ENCODE results near the gene COL11A1.
"Not testable (repeated sequence)": the region's sequence is repeated elsewhere in the genome, so short reads cannot be mapped to it uniquely, and the experiment has no call there.

Gene COL11A1

DNA sequence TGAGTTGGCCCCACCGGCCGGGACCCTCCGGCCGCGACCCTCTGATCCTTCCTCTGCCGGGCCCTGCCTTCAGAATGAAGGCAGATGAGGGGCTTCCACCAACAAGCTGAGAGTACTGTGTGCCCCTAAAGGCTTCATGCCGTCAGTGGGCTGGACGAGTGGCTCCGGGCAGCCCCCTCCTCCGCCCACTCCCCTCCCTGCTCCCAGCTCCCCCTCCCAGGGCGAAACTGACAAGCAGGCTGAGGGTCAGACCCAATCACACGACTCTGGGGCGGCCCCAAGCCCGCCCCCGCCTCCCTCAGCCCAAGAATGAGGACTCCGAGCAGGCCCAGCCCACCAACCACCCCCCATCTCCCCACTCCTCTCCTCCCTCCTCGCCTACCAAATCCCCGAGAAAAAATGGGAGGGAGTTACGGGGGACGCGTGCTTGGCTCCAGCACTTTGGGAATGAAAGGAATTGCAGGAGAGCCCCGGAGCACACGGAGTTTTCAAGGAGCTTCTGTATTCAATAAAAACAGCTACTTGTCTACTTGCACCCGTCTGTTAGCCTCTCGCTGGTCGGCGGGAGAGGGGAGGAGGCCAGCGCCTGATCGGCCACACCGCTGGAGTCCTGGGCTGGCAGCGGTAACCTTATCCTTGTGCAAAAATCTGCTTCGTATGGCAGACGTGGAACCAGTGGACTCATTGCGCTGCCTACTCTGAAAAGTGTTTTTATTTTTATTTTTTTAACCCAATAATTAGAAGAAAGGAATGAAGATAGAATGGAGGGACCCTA is at the start of gene COL11A1:
Gene COL11A1, minus strand, starts transcription at position 147 of the 775 bp plus-strand sequence. CDS start 344 bp downstream, outside the sequence.
- peaks cover 4% of the 10 kb centered on the region for H3K4me1 Mint-ChIP-seq (ENCODE audit: low read depth)
- peaks cover 38% of the 10 kb centered on the region for H3K27me3 Mint-ChIP-seq
- no peaks in the 10 kb centered on the region for H3K36me3 Mint-ChIP-seq (ENCODE audit: low read depth)
- H3K9me3 Mint-ChIP-seq = no peaks in the 10 kb centered on the region
- H3K27ac Mint-ChIP-seq = no peak within 1 kb of the TSS
- no peak within 1 kb of the TSS for H3K4me3 Mint-ChIP-seq

DNA sequence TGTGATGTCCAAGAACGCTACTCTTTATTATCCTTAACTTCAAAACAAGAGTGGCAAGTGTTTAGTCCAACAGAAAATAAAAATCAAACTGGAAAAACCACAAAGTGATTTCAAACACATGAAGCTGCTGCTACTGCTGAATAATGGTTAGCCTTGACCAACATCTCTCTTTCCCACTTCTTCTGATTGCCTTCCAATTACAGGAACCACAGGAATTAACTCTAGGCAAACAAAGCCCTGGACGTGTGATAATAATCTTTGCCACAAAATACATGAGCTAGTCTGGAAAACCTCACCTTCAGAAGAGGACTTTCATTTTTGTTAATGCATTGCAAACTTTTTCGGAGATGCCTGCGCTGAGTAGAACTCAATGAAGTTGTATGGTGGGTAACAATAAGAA is 48.6 kb upstream of the COL11A1 start:
- H3K4me1 Mint-ChIP-seq (ENCODE audit: low read depth) = no peaks in the 10 kb centered on the region

DNA sequence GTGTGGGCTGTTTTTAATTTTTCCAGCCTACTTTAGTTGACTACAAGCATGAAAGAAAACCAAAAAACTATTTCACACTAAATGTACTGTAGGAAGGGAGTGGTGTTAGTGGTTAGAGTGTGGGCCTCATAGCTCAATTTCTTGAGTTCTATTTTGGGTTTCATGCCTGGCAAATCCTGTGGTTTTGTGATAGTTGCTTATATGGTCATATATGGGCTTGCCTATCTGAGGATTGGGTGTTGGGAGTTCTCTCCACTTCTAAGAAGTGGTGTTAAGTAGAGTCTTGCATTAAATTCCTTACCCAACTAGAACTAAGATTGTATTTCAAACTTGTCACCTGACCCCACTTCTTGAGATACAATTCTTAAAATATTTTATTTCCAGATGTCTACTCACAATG is 37.8 kb upstream of the COL11A1 start:
- Mint-ChIP-seq H3K36me3 (ENCODE audit: low read depth) (no peaks in the 10 kb centered on the region), H3K27ac (no peak overlapping the region), H3K4me3 (no peak overlapping the region), H3K27me3 (no peaks in the 10 kb centered on the region), H3K4me1 (ENCODE audit: low read depth) (no peaks in the 10 kb centered on the region), H3K9me3 (no peaks in the 10 kb centered on the region)

More for the DNA sequence above, 48.6 kb upstream of the COL11A1 start:
- Mint-ChIP-seq H3K4me3 (no peak overlapping the region), H3K27ac (no peak overlapping the region), H3K9me3 (peaks cover 8% of the 10 kb centered on the region), H3K27me3 (no peaks in the 10 kb centered on the region), H3K36me3 (ENCODE audit: low read depth) (no peaks in the 10 kb centered on the region)

DNA sequence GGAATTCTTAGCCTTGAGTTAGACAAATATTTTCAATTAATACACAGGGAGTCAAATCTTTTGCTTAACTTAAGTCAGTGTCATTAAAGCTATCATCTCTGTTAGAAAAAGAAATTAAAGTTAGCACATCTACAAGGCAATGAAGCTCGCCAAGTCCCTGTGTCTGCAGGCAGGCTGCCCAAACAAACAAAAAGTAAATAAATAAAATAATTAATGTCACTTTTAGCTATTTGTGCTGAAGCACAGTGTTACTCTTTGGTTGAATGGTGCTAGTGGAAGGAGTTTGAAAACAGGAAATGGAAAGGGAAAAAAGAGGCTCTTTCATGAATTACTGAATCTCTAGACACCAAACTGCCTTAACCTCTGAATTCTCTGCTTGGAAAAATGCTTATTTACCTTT is 37.1 kb upstream of the COL11A1 start:
- H3K4me1 Mint-ChIP-seq (ENCODE audit: low read depth) = no peaks in the 10 kb centered on the region
- no peak overlapping the region for H3K4me3 Mint-ChIP-seq
- H3K27me3 Mint-ChIP-seq = no peaks in the 10 kb centered on the region
- no peaks in the 10 kb centered on the region for H3K9me3 Mint-ChIP-seq
- H3K36me3 Mint-ChIP-seq (ENCODE audit: low read depth) = no peaks in the 10 kb centered on the region
- H3K27ac Mint-ChIP-seq = no peak overlapping the region

DNA sequence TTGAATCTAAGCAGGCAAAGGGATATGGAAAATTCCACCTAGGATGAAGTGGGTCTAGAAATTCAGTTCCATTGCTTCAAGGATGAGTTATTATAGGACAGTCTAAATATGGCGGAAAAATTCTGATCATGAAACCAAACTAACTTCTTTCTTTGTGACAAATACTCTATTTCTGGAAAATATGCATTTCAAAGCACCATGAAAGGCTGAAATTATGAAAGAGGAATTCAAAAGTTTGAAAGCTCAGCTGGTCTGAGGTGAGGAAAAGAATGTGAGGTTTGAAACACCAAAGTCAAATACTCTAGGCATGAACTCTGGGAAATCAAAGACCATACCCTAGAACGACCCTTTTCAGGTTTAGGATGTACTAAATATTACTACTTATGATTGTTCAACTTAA is 36.4 kb upstream of the COL11A1 start:
- H3K4me3 Mint-ChIP-seq = no peak overlapping the region
- no peaks in the 10 kb centered on the region for H3K4me1 Mint-ChIP-seq (ENCODE audit: low read depth)
- no peaks in the 10 kb centered on the region for H3K27me3 Mint-ChIP-seq
- H3K36me3 Mint-ChIP-seq (ENCODE audit: low read depth) = no peaks in the 10 kb centered on the region
- H3K9me3 Mint-ChIP-seq = no peaks in the 10 kb centered on the region
- H3K27ac Mint-ChIP-seq = no peak overlapping the region

DNA sequence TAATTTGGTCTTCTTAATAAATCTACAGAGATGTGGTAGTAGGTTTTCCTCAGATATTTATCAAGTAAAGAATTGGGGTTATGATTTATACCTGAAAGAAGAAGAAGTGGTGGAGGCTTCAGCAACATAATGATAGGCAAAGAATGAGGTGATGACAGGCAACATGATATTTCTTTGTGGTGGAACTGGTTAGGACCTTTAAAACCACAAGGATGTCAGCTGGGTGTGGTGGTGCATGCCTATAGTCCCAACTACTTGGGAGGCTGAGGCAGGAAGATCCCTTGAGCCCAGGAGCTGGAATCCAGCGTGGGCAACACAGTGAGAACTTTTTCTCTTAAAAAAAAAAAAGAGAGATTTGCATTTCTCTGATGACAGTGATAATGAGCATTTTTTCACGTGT is 34.1 kb upstream of the COL11A1 start:
- Mint-ChIP-seq H3K4me3 (no peak overlapping the region), H3K27ac (no peak overlapping the region), H3K27me3 (no peaks in the 10 kb centered on the region), H3K36me3 (ENCODE audit: low read depth) (no peaks in the 10 kb centered on the region), H3K9me3 (no peaks in the 10 kb centered on the region), H3K4me1 (ENCODE audit: low read depth) (no peaks in the 10 kb centered on the region)

DNA sequence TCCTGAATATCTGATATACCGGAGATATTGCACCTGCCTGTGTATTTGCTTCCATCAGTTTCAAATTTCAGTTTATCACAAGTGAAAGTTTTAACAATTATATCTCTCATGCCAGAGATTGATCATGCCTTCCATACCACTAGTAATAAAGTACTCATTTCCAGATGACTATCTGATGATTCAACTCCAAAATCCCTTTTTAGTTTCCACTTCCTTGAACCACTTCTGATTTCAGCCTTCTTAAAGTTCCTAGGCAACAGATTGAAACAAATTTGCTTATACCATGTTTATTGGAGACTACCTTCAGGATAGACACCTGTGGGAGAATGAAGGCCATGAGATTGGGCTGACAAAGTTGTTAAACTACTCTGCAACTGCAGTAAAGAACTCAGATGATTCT is 21.5 kb upstream of the COL11A1 start:
- Mint-ChIP-seq H3K27ac (no peak overlapping the region), H3K4me1 (ENCODE audit: low read depth) (no peaks in the 10 kb centered on the region), H3K4me3 (no peak overlapping the region), H3K9me3 (peaks cover 3% of the 10 kb centered on the region), H3K36me3 (ENCODE audit: low read depth) (no peaks in the 10 kb centered on the region), H3K27me3 (no peaks in the 10 kb centered on the region)

DNA sequence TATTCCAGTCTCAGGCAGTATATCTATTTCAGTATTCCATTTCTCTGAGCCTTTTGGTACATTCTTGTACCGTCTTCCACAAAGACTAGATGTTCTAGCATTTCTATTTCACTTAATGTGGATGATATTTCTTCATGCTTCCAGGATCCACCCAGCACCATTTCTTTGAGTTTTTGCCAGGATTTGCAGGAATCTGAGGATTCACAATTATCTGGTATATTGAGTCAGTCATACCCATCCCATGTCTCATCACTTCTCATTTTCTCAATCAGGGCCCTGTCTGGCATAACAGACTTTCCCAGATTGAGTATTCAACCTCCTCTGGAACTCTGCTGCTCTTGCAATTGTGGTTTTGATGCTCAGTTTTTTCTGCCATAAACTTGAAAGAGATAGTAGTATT is 20.9 kb upstream of the COL11A1 start:
- H3K27ac Mint-ChIP-seq = no peak overlapping the region
- no peaks in the 10 kb centered on the region for H3K4me1 Mint-ChIP-seq (ENCODE audit: low read depth)
- H3K9me3 Mint-ChIP-seq = no peaks in the 10 kb centered on the region
- H3K4me3 Mint-ChIP-seq = no peak overlapping the region
- H3K27me3 Mint-ChIP-seq = no peaks in the 10 kb centered on the region
- H3K36me3 Mint-ChIP-seq (ENCODE audit: low read depth) = no peaks in the 10 kb centered on the region

DNA sequence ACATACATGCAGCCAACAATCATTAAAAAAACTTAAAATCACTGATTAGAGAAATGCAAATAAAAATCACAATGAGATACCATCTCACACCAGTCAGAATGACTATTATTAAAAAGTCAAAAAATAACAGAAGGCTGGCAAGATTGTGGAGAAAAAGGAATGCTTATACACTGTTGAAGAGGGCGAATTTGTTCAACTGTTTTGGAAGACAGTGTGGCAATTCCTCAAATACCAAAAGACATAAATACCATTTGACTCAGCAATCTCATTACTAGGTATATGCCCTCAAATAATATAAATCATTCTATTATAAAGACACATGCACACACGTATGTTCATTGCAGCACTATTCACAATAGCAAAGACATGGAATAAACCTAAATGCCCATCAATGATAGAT is 19.9 kb upstream of the COL11A1 start:
- H3K36me3 Mint-ChIP-seq (ENCODE audit: low read depth); H3K27me3 Mint-ChIP-seq; H3K9me3 Mint-ChIP-seq; H3K4me1 Mint-ChIP-seq (ENCODE audit: low read depth); H3K4me3 Mint-ChIP-seq; H3K27ac Mint-ChIP-seq: not testable (repeated sequence)

DNA sequence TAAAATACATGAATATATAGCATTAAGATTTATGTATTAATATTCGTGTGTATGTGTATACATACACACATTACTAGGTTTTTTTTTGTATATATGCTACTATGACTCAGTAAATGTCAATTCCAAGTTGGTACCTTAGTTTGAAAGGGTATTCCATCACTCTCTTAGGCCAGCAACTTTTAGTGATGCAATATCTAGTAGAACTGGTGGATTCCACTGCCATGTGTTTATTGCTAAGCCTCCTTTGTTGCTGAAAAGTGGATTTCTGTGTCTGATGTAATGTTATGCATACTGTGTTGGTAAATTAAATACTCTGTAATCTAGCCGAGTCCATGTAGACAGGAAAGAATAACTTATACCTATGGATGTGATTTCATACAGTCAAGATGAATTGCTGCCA is 16.9 kb upstream of the COL11A1 start:
- no peak overlapping the region for H3K27ac Mint-ChIP-seq
- no peak overlapping the region for H3K4me3 Mint-ChIP-seq
- H3K9me3 Mint-ChIP-seq = no peaks in the 10 kb centered on the region
- H3K36me3 Mint-ChIP-seq (ENCODE audit: low read depth) = no peaks in the 10 kb centered on the region
- H3K4me1 Mint-ChIP-seq (ENCODE audit: low read depth) = no peaks in the 10 kb centered on the region
- no peaks in the 10 kb centered on the region for H3K27me3 Mint-ChIP-seq

DNA sequence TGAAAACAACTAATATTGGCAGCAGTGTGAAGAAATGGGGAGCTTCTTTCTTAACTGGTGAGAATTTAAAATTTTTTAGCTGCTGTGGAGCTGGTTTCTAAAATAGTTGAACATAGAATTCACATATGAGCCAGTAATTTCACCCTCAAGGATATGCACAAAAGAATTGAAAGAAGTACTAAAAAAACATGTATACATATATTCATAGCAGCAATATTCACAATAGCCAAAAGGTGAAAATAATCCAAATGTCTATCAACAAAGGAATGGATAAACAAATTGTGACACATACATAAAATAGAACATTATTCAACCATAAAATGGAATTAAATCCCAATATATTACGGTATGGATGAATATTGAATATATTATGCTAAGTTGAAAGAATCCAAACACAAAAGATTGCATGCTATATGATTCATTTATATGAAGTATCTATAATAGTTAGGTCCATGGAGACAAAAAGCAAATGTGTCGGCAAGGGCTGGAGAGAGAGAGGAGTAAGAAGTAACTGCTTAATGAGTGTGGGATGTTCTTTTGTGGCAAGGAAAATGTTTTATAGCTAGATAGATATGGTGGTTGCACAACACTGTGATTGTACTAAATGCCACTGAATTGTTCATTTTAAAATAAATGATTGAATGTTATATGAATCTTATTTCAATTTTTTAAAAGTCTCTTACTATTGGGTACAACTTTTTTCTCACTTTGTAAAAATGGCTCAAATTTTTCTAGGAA is 14.8 kb upstream of the COL11A1 start:
- no peaks in the 10 kb centered on the region for H3K36me3 Mint-ChIP-seq (ENCODE audit: low read depth)
- no peak overlapping the region for H3K27ac Mint-ChIP-seq
- H3K4me3 Mint-ChIP-seq = no peak overlapping the region
- no peaks in the 10 kb centered on the region for H3K9me3 Mint-ChIP-seq
- no peaks in the 10 kb centered on the region for H3K4me1 Mint-ChIP-seq (ENCODE audit: low read depth)
- no peaks in the 10 kb centered on the region for H3K27me3 Mint-ChIP-seq

DNA sequence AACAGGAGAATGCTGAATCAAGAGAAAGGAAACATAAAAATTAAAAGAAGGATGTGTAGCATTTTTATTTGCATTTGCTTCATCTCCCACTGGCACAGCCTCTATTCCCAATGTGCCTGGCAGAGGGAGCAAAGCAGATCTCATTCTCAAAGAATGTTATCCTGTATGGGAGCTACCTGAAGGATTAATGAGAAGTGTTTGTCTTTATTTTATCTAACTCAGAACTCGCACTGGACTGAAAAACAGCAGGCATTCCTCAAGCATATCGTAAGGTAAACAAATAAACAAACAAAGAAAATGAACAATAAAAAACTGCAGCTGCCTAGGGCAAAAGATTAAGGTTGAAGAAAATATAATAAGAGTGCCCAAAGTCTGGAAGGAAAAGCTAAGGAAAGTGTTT is 12.7 kb upstream of the COL11A1 start:
- H3K27ac Mint-ChIP-seq = no peak overlapping the region
- H3K36me3 Mint-ChIP-seq (ENCODE audit: low read depth) = no peaks in the 10 kb centered on the region
- H3K27me3 Mint-ChIP-seq = no peaks in the 10 kb centered on the region
- H3K4me3 Mint-ChIP-seq = no peak overlapping the region
- H3K4me1 Mint-ChIP-seq (ENCODE audit: low read depth) = no peaks in the 10 kb centered on the region
- H3K9me3 Mint-ChIP-seq = no peaks in the 10 kb centered on the region

DNA sequence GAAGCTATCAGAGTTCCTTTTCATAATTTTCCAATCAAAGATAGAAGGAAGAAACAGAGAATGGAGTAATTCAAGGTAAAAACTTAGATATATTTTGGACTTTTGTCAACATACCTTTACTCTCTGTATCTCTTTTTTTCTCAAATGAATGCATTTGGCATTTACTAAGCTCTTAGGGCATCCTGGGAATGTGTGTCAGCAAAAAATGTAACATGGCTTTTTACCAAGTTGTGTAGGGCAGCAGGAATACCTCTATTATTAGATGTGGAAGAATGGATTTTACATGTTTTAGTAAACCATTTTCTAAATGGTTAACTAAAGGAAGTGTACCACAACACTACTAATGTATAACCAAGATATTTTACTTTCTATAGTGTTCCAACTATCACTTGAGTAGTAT is 4.2 kb upstream of the COL11A1 start:
- no peaks in the 10 kb centered on the region for H3K36me3 Mint-ChIP-seq (ENCODE audit: low read depth)
- peaks cover 2% of the 10 kb centered on the region for H3K4me1 Mint-ChIP-seq (ENCODE audit: low read depth)

DNA sequence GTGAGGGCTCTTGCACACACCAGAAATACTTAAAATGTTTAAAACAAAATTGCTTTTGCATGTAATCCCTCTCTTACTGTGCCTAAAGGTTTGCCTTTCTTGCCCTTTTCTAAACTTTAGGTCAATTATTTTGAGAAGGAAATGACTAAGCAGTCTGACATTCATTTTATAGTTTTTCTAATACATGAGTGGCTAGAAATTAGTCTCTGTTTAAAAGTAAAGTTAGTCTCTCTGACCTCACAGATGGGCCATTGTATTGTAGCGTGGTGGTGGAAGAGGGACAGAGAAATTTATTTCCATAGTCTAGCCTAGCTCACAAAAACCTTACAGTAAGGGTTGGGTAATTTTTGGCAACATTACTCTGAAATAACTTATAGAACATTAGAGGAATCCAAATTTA is 3.6 kb upstream of the COL11A1 start:
- Mint-ChIP-seq H3K4me1 (ENCODE audit: low read depth) (peaks cover 4% of the 10 kb centered on the region), H3K27ac (no peak overlapping the region), H3K36me3 (ENCODE audit: low read depth) (no peaks in the 10 kb centered on the region), H3K27me3 (peaks cover 30% of the 10 kb centered on the region), H3K9me3 (no peaks in the 10 kb centered on the region), H3K4me3 (no peak overlapping the region)

More for the DNA sequence above, 4.2 kb upstream of the COL11A1 start:
- Mint-ChIP-seq H3K27me3 (peaks cover 27% of the 10 kb centered on the region), H3K9me3 (no peaks in the 10 kb centered on the region), H3K27ac (no peak overlapping the region), H3K4me3 (no peak overlapping the region)

DNA sequence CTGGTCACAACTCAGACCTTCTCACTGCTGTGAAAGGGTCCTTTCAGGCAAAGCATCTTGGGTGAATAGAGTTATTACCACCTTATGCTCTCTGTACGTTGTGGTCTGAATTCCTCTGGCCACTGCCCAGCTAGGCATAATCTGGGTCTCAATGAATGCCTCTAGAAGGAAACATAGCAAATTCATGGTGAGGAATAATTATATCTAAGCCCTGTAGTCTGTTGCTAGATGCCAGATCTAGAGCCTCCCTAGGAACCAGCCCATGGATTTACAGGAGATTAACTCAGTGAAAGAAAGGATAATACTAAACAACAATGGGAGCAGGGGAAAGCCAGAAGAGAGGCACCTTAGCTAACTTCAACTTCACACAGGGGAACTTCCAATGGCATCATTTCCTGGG is 2.4 kb upstream of the COL11A1 start:
- Mint-ChIP-seq H3K27ac (no peak overlapping the region), H3K27me3 (peaks cover 38% of the 10 kb centered on the region), H3K9me3 (no peaks in the 10 kb centered on the region), H3K4me1 (ENCODE audit: low read depth) (peaks cover 4% of the 10 kb centered on the region), H3K4me3 (no peak overlapping the region), H3K36me3 (ENCODE audit: low read depth) (no peaks in the 10 kb centered on the region)
